Subcutaneous abdominal adipose tissue (tissue), 5 donors: ENCODE results near the gene SMG1.
"Not testable (repeated sequence)": the region's sequence is repeated elsewhere in the genome, so short reads cannot be mapped to it uniquely, and the experiment has no call there.

Experiments used
- H3K27ac ChIP-seq: one replicate; pipeline ENCODE4 v1.7.0; 2013; ENCODE audit warnings: low read depth, mild to moderate bottlenecking, inconsistent platforms, low read length, moderate library complexity
- H3K27me3 ChIP-seq, 5 donors: one replicate each; pipeline ENCODE4 v1.7.0; 2013; ENCODE audit warnings: low read length in 5 of 5, inconsistent platforms in 1 of 5; ENCODE audit not compliant: control insufficient read depth in 5 of 5, insufficient read depth in 4 of 5
- H3K36me3 ChIP-seq, 5 donors: one replicate each; pipeline ENCODE4 v1.7.0; 2013; ENCODE audit warnings: low read length in 5 of 5; ENCODE audit not compliant: control insufficient read depth in 5 of 5, insufficient read depth in 5 of 5
- H3K4me1 ChIP-seq, 5 donors: one replicate each; pipeline ENCODE4 v1.7.0; 2013; ENCODE audit warnings: low read length in 5 of 5, mild to moderate bottlenecking in 3 of 5, moderate library complexity in 1 of 5; ENCODE audit not compliant: control insufficient read depth in 5 of 5, insufficient read depth in 5 of 5
- H3K4me3 ChIP-seq, 5 donors: one replicate each; pipeline ENCODE4 v1.7.0; 2013; ENCODE audit warnings: low read length in 5 of 5, low read depth in 1 of 5
- H3K9ac ChIP-seq, 5 donors: one replicate each; pipeline ENCODE4 v1.7.0; 2013; ENCODE audit warnings: low read length in 5 of 5, mild to moderate bottlenecking in 4 of 5, moderate library complexity in 3 of 5
- H3K9me3 ChIP-seq, 5 donors: one replicate each; pipeline ENCODE4 v1.7.0; 2013; ENCODE audit warnings: low read length in 5 of 5; ENCODE audit not compliant: control insufficient read depth in 5 of 5
- donor health status: healthy.
- donor health status: healthy.
- donor health status: healthy.
- donor health status: healthy.
- donor health status: healthy.

The SMG1 gene

DNA sequence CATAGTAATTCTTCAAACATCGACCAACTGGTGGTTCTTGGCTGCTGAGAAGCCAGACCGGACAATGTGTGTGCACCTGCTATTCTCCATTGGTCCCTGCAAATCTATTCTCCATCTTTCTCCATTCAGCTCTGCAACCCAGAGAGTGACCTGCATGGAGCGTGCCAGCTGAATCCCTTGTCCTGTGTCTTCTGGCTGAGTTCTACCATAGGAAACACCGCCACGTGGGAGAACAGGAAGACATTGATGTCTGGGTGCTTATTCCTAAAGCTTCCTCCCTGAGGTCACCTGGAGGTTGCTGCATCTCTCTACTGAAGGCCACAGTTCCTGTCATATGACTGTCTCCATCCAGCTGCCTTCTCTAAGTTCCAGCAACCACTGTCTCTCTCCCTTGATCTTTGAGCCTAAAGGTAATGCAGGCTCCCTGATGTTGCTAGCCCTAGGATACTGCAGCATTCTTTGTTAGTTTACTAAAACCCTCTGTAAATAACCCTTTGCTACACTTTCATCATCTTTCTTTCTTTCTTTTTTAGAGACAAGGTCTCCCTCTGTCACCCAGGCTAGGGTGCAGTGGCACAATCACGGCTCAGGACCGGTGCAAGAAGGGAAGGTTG is 10.6 kb upstream of the SMG1 start:
- H3K4me1 ChIP-seq, result peaks cover 0 to 9% (median 5%) of the 10 kb centered on the region in 5 donors
- no peak overlapping the region for H3K4me3 ChIP-seq
- H3K27me3 ChIP-seq, result no peaks in the 10 kb centered on the region
- H3K36me3 ChIP-seq, result no peaks in the 10 kb centered on the region
- H3K9me3 ChIP-seq, result no peaks in the 10 kb centered on the region
- H3K27ac ChIP-seq, result no peak overlapping the region
- no peak overlapping the region for H3K9ac ChIP-seq

DNA sequence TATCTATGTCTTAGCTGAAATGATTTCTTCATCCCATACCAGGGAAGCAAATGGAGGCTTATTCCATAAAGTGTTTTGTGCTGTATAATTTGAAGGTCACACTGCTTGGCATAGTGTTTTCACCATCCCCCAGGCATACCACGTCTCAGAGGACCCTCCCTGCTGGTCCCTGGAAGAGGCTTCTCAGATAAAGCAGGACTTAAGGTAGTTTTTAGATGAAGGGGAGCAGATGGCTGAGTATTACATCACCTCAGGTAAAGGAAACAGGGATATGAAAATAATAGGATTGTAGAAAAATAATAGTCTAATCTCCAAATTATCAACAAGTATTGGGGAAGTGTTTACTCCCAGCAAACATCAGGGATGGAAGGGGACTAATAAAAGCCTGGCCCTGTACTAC is 7.3 kb upstream of the SMG1 start:
- peaks cover 0 to 9% (median 5%) of the 10 kb centered on the region in 5 donors for H3K4me1 ChIP-seq
- H3K9me3 ChIP-seq, result no peaks in the 10 kb centered on the region
- no peak overlapping the region for H3K4me3 ChIP-seq
- H3K27ac ChIP-seq, result no peak overlapping the region
- no peak overlapping the region for H3K9ac ChIP-seq
- H3K27me3 ChIP-seq, result no peaks in the 10 kb centered on the region
- H3K36me3 ChIP-seq, result no peaks in the 10 kb centered on the region

DNA sequence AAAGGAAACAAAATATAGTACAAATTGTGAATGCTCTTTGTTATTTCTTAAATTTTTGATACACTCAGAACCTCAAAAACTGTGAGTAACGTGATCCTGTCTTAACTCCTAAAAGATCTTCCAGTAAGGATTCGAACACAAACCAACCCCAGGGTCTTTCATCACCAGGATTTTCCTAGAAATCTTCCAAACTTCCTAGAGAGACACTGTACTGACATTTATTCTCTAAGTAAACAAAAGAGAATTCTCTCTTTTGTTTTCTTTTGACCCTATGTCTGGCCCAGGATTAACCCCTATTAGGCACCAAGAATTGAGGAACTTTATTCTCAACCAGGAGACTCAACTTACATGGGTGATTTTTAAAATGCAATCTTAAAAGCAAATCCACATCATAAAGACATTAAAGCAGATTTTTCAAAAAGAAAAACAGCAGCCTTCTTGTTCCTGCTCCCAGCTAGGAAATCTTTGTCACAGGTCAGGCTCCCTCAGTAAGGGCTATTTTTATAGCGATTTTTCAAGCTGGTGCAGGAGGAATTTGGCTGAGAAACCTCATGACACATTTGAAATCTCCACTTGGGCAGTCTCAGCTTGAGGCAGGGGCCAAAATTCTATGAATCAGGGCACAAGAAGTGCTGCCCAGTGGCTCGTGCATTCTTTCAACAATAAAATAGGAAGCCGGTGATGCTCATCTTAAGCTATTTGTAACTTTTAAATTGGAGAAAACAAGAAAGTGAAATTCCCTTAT is 6.2 kb upstream of the SMG1 start:
- Histone ChIP-seq H3K36me3 (no peaks in the 10 kb centered on the region), H3K9me3 (no peaks in the 10 kb centered on the region), H3K27ac (peak overlapping the region; percentile 60), H3K27me3 (no peaks in the 10 kb centered on the region), H3K4me1 (peaks cover 0 to 9% (median 5%) of the 10 kb centered on the region in 5 donors), H3K9ac (peak overlapping the region in 1 of 5 donors; percentile 20), H3K4me3 (no peak overlapping the region)

DNA sequence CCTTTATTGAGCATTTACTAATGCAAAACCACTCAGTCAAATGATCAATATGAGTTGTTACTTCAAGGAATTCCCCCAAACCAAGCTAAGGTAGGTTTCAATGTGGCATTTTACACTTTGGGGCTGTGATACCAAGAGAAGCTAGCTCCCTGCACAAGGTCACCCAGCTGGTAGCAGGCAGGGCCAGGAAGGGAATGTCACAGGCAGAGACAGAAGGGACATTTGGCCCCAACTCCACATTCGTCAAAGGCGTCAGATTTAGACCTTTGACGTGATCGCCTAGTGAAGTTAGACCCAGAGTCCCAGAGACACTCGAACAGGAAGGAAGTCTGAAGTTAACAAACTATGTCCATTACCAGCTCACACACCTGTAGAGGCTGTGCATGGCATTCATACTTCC is 5.5 kb upstream of the SMG1 start:
- Histone ChIP-seq H3K36me3 (no peaks in the 10 kb centered on the region), H3K27ac (no peak overlapping the region), H3K9ac (no peak overlapping the region), H3K4me1 (peaks cover 0 to 14% (median 5%) of the 10 kb centered on the region in 5 donors), H3K4me3 (no peak overlapping the region), H3K27me3 (no peaks in the 10 kb centered on the region), H3K9me3 (no peaks in the 10 kb centered on the region)

DNA sequence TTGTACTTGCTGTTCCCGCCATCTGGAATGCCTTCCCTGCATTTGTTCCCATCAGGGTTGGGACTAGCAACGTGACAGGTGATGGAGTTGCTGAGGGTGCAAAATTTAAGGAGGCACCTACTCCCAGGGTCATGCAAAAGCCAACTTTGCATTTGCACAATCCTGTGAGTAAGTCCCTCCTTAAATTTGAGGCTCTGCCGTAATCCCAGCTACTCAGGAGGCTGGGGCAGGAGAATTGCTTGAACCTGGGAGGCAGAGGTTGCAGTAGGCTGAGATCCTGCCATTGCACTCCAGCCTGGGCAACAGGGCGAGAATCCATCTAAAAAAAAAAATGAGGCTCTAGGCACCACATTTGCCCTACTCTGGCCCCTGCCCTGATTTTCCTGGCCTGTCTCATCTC is 3.9 kb upstream of the SMG1 start:
- H3K27ac ChIP-seq, H3K9ac ChIP-seq, H3K4me3 ChIP-seq, H3K27me3 ChIP-seq, H3K36me3 ChIP-seq, H3K9me3 ChIP-seq: not testable (repeated sequence)
- peaks cover 0 to 16% (median 7%) of the 10 kb centered on the region in 5 donors for H3K4me1 ChIP-seq

DNA sequence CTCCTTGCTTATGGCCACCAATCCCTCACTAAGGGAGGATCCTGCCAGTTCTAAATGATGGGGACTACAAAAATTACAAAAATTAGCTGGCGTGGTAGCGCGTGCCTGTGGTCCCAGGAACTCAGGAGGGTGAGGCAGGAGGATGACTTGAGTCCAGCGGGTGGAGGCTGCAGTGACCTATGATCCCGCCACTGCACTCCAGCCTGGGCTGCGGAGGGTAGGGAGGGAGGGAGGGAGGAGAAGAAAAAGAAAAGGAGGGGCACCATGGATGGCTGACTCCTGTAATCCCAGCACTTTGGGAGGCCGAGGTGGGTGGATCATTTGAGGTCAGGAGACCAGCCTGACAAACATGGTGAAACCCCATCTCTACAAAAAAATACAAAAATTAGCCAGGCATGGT is 1.9 kb upstream of the SMG1 start:
- not testable (repeated sequence) for H3K36me3 ChIP-seq, H3K27ac ChIP-seq, H3K27me3 ChIP-seq, H3K9me3 ChIP-seq, H3K4me3 ChIP-seq, H3K9ac ChIP-seq
- H3K4me1 ChIP-seq, result peaks cover 0 to 23% (median 16%) of the 10 kb centered on the region in 5 donors

DNA sequence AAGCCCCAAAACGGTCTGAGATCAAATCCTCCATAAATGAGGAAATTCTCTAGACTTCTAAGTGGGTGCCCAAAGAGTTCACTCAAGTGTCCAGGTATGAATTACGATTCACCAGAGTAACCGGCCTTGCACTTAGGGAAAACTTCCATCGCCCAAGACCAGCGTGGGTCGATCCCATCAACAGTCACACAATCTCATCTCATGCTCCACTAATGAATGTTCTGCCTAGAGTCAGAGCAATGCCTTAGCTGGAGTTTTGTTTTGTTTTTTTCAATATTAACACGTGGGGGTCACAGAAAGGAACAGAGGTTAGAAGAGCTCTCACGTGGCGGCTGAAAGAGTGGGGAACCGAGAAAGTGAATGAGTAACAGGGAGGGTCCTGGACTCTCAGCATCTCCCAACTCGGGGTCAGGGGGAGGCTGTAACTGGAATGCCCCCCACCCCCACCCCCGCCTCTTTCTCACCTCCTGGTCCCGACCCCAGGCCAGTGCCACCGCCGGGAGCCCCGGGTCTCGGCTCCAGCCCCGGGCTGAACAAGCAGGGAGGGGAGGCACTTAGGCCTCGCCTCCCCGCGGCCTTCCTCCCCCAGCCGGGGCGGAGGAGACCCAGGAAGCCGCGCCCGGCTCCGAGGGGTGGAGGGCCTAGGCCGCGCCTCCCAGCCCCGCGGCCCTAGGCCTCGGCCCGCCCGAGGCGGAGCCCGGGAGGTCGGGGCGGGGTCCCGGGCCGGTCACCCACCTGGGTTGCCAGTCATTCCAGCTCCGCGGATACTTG is 808 bp downstream of the SMG1 start:
- Histone ChIP-seq H3K4me3 (peak overlapping the region; percentile 62 to 80 (median 72)), H3K27ac (peak overlapping the region; percentile 74), H3K9ac (peak overlapping the region; percentile 44 to 79 (median 66))

DNA sequence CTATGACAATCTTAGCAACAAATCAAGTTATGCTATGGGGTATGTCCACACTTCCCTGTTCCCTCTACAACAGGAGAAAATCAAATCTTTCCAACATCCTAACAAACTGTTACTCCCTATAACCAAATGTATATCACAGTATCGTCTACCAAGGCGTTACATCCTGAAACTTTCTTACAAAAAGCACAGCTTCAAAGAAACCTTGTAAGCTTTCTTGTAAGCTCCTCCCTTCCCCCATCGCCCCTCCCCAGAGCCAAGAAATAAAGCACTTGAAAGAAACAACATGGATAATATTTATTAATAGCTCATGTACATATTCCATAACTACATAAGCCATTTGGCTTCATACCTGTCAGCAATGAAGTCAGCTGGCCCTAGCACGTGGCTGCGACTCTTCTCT is 2.3 kb downstream of the SMG1 start:
- H3K27me3 ChIP-seq, H3K9ac ChIP-seq, H3K4me3 ChIP-seq, H3K36me3 ChIP-seq, H3K27ac ChIP-seq, H3K9me3 ChIP-seq: not testable (repeated sequence)
- H3K4me1 ChIP-seq, result peaks cover 0 to 18% (median 12%) of the 10 kb centered on the region in 5 donors

More for the DNA sequence above, 808 bp downstream of the SMG1 start:
- H3K27me3 ChIP-seq, H3K36me3 ChIP-seq, H3K9me3 ChIP-seq: not testable (repeated sequence)
- H3K4me1 ChIP-seq, result peaks cover 0 to 17% (median 12%) of the 10 kb centered on the region in 5 donors

DNA sequence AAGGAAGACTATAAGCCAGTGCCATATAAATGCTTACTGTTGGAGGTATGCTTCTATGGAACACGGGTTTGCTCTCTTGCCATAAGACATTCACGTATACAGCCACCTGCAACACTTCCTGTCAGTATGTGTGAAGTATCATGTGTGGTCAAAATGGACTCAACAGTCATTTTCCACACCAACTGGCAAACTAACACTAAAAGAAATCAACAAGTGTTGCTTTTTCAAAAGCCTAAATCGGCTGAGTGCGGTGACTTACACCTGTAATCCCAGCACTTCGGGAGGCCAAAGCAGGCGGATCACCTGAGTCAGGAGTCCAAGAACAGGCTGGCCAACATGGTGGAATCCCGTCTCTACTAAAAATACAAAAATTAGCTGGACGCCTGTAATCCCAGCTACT is 3.1 kb downstream of the SMG1 start:
- H3K4me3 ChIP-seq, H3K9ac ChIP-seq, H3K9me3 ChIP-seq, H3K36me3 ChIP-seq, H3K27me3 ChIP-seq, H3K27ac ChIP-seq: not testable (repeated sequence)
- H3K4me1 ChIP-seq, result peaks cover 0 to 18% (median 12%) of the 10 kb centered on the region in 5 donors

DNA sequence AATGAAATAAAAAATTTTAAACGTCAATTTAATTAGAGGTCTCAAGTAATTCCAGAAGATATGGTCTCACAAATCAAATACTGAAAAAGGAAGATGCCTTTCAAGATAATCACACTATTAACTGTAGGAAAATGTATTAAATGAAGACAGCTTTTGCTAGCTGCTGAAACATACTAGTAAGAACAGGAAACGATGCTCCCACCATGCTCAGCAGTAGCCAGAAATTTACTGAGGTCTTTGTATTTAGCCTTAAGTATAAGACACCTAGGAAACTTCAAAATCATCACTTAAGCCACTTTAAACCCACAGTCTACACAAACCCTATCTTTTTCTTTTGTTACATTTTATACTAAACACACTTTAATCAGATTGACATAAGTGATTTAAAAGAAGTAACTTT is 16.6 kb downstream of the SMG1 start:
- H3K9me3 ChIP-seq, H3K27me3 ChIP-seq, H3K36me3 ChIP-seq, H3K4me3 ChIP-seq, H3K27ac ChIP-seq, H3K4me1 ChIP-seq, H3K9ac ChIP-seq: not testable (repeated sequence)
